Measurements from ENCODE around the gene PPP2R2C.
A peak's percentile ranks its signal among the peaks of the same experiment; 100 is the strongest.

PPP2R2C gene

DNA sequence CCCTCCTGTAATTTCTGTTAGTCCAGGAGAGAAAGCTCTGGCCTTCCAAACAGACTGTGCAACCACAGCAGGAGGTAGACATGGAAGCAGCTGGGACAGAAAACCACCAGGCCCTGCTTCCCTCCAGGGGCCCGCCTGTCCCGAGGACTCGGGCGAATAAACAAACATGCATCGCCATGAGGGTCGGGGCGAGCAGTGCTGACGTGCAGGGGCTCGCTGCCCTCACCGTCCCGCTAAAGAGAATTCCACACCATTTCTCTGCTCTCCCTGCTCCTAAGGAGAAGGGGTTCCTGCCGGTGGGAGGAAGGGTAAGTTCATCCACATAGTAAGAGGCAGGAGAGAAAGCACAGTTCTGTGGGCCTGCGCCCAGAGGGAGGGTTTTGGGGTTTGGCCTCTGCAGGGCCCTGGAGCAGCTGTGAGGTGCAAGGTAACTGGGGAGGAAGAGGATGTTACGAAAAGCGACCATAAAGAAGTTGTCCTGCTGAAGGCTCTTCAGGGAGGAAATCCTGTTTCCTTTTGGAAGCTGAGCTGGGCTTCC lies 147.9 kb downstream of the PPP2R2C start:
- no peak for DNase-seq

DNA sequence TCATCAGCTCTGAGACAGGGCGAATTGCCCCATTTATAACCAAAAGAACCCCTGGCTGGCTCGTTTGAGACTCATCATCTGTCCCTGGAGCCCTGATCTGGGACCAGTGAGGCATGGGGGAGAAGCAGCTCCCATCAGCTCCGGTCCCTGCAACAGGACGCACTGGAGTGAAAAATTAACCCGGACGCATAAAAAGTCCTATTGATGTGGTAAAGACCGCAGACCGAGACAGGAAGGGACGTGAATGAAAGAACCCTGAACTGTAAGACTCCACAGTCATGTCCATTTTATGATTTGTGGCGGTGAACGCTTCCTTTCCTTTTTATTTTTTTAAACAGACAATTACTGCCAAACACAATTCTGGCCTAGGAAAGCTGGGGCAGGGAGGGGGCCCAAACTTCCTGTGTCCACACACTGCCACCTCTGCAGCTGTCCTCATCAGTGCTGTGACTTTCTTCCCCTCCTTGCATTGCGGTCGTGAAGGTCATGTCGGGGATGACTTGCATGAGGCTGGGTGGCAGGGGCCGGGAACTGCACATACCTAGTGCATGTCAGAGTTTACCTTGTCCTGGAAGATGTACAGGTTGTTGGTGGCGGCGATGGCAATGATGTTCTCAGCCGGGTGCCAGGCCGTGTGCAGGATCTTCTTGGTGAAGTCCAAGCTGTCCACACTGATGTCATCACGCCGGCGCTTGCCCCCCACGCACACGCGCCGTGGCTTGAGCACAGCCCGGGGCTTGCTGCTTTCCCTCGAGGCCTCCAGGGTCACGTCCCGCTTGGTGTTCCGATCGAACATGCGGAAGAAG lies 149.4 kb downstream of the PPP2R2C start:
- DNase-seq, result no peak

DNA sequence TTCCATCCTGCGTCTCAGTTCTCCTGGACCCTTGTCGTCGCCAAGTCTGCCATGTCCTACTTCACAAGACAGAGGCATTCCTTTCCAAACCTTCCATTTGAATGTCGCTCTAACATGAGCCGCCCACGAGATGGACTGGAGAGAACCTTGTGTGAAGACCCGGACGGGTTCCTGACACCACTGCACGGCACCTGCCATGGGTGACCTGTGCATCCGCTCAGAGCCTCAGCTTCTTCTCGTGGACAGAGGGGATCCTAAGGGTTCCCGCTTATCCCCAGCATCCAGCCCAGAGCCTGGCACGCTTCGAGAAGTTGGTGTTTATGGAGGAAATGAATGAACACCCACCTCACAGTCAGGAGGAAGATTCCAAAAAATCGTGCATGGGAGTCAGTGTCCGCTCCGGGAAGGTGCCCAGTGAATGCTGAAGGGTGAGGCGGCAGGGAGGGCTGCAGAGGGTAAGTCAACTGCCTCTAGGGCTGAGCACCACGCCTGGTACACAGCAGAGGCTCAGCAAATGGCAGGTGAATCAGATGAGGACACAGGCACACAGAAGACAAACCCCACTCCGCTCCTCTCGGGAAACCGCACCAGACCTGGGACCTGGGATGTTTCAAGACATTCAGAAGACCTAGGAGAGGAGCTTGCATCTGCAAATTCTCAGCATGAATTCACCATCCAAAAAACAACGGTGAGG lies 150.2 kb downstream of the PPP2R2C start:
- DNase-seq, result no peak

DNA sequence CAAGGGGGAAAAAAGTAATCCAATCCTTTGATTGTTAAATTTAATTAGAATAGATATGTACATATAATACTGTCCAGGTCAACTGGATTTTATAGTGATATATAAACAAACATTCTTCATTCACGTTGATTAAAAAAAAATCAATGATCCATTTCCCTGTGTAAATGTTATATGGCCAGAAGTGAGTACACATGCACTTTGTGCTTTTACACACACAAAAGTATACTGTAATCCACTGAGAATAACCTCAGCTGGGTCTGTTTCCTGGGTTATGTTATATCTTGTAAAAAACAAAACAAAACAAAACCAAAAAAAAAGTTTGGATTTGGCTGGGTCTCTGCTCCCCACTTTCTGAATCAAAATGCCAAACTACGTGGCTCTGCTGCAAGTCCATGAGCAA lies 151.1 kb downstream of the PPP2R2C start:
- no peak for DNase-seq

DNA sequence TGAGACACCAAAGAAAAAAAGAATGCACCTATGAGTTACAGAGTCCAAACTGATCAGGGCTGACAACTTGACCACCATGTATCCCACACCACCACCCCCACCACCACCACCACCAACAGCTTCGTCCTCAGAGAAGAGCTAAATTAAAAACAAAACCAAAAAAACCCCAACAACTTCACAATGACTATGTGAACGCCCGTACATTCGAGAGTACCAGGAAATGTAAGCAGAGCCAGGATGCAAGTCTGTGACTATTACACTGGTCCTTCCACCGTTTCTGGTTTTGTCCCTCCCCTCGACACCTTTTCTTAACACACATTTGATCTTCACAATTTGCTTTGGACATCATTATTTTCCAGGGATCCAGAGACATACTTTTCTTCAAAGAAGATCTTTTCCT lies 151.8 kb downstream of the PPP2R2C start:
- DNase-seq, result no peak

DNA sequence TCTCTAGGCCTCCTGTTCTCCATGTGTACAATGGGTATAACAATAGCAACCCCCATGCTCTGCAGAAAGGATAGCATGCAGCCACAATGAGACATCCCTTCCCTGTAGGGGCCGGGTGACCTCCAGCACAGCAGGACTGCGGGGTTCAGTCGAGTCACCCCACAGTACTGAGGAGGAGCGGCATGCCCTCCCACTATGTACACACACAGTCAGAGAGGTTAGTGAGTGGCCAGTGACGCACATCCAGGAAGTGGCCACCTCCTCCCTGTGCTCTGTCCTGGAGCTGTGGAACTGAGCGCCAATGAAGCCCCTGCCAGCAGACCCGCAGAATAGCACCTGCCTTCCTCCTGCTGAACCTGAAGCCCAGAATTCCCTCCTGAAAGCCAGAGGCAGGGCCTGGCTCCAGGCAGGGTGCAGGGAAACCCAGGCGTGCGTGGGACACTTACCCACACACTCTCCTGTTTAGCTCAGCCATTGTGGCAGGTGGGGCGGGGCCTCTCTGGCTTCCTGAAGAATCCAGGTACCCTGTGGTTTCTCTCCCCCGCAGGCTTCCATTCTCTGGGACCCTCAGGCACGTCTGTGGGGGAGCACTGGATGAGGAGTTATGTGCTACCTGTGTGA lies 152.8 kb downstream of the PPP2R2C start:
- DNase-seq, result no peak

DNA sequence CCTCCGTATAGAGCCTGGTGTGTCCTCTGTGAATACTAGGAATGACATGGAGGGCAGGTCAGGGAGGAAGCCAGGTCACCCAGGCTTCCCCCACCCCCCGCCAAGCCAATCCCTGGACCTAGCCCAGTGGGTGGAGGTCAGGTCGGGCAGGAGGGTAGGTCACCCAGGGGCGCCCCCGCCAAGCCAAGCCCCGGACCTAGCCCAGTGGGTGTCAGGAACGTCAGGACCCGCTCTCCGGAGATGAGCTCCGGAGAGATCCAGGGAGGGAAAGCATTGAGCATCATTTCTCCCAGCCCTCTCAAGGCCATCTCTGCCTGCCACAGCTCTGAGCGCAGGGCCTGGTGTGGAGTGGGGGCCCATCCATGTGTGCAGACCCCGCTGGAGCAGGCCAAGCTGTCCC lies 154.2 kb downstream of the PPP2R2C start:
- DNase-seq, result no peak

DNA sequence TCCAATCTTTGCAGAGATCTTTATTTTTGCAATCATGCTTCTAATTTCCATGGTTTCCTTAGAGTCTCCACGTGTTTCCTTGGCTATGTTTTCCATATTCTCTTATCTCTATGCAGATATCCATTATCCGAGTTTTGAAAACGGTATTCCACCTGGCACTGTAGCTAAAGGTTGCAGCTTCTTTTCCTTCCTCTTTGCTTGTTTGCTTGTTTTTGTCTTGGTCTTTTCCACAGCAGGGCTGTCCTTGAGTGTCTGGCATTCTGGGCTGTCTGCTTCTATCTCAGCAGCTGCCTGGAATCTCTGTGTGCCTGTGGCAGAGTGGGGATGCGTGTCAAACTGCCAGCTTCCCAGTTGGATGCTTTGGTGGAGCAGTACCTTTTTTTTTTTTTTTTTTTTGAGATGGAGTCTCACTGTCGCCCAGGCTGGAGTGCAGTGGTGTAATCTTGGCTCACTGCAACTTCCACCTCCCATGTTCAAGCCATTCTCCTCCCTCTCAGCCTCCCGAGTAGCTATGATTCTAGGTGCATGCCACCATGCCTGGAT lies 155.9 kb downstream of the PPP2R2C start:
- DNase-seq, result no peak

DNA sequence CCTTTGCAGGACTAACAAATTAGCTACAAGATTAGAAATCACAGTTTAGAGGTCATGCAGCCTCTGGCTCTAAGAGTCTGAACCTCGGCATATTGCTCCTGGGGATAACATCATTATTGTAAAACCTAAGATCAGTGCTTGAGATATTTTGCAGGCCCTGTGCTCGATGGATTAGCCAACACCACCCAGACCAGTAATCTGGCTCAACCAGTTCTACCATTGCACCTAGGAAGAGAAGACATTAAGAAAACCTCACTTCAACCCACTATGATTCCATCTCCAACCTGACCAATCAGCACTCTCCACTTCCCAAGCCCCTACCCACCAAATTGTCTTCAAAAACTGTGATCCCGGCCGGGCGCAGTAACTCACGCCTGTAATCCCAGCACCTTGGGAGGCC lies 159.2 kb downstream of the PPP2R2C start:
- DNase-seq, result no peak

DNA sequence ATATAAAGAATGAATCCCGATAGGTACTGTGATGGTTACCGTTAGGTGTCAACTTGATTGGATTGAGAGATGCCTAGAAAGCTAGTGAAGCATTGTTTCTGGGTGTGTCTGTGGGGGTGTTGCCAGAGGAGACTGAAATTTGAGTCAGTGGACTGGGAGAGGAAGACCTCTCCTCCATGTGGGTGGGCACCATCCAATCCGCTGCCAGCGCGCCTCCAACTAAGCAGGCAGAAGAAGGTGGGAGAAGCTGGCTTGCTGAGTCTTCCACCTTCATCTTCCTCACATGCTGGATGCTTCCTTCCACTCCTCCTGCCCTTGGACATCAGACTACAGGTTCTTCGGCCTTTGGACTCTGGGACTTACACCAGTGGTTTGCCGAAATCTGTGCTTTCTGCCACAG lies 162.6 kb downstream of the PPP2R2C start:
- DNase-seq, result no peak

DNA sequence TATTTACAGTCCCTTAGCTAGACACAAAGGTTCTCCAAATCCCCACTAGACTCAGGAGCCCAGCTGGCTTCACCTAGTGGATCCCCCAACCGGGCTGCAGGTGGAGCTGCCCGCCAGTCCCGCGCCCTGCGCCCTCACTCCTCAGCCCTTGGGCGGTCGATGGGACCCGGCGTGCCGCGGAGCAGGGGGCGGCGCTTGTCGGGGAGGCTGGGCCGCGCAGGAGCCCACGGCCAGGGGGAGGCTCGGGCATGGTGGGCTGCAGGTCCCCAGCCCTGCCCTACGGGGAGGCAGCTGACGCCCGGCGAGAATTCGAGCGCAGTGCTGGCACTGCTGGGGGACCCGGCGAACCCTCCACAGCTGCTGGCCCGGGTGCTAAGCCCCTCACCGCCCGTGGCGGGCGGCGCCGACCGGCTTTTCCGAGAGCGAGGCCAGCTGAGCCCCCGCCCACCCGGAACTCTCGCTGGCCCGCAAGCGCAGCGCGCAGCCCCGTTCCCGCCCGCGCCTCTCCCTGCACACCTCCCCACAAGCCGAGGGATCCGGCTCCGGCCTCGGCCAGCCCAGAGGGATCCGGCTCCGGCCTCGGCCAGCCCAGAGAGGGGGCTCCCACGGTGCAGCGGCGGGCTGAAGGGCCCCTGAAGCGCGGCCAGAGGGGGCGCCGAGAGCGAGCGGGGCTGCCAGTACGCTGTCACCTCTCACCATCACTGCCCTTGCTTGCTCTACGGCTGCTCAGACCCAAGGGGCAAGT lies 163.3 kb downstream of the PPP2R2C start:
- DNase-seq, result peak in 1 of 6 experiments; percentile 43

DNA sequence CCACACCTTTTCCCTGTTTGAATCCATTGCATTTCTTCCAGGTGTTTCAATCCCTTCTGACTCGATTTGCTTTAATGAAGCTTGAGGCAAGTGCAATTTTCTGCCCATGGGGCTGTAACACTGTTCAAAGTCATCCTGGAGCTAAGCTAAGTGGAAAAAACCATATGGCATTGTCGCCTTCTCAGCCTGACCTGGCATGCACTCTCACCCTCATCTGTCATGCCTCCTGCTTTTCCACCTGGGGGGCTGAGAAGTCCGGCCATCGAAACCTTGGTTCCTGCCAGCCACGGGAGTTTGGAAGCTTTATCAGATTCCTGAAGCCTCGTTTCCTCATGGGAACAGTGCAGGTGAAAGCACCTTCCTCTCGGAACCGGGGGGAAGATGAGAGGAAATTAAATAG lies 164.5 kb downstream of the PPP2R2C start:
- no peak for DNase-seq

DNA sequence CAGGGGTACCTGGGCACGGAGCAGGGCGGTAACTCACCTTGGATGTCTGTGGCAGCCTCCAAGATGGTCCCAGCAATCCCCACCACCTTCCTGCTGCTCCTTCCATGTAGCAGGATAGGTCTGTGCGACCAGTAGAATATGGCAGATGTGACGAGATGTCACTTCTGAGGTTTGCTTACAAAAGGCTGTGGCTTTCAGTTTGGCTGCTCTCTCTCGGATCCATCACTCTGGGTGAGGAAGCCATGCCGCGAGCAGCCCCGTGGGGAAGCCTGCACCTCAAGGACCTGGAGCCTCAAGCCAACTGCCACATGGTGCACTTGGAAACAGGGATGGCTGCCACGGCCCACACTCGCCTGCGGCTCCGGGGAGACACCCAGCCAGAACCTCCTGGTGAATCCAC lies 165.2 kb downstream of the PPP2R2C start:
- DNase-seq, result no peak

DNA sequence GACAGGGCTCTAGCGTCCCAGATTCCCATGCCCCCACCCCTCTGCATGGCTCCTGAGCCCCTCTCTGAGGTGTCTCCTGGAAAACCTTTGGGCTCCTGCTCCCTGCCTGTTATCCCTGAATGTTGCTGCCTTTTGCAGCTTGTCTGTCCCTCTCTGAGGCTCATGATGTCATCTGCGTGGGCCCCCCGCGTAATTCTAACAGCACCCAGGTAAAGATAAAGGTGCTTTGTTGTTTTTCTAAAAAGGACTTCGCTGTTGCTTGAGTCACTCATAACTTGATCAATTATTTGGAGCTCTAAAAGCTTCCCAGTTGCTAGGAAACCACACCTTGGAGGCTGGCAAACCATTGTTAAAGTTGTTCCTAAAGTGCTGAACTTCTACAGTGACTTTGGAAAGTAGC lies 166.1 kb downstream of the PPP2R2C start:
- DNase-seq, result no peak

DNA sequence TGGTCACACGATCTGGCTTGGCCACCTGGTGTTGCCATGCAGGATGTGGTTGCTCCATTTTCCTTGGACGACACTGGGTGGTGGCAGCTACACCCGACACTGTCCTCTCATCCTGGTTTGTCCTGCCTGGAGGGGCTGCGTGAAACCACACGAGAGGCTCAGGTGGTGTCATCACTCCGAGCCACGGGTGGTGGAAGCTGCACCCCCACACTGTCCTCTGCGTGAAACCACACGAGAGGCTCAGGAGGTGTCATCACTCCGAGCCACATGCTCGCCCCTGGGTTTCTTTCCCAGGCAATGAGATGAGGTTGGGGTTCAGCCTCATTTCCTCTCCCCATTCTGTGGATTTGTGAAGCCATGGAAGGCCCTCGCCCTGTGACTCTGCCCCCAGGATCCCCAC lies 168.5 kb downstream of the PPP2R2C start:
- DNase-seq, result no peak

DNA sequence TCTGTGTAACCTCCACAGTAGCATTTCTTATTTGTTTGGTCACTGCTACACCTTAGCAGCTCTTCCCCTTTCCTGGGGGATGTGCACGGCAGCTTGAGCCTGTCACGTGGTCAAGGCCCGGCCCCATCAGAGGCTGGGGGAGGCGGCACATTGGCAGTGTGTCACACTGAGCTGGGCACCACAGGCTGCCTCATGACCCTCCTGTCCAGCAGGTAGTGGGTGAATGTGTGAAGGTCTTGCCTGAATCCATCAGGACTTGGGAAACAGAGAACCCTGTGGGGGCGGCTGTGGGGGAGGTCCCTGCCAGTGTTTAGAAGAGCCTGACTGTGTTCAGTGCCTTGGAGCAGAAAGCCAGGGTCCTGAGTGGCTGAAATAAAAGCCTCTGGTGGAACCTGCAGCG lies 169.5 kb downstream of the PPP2R2C start:
- no peak for DNase-seq

DNA sequence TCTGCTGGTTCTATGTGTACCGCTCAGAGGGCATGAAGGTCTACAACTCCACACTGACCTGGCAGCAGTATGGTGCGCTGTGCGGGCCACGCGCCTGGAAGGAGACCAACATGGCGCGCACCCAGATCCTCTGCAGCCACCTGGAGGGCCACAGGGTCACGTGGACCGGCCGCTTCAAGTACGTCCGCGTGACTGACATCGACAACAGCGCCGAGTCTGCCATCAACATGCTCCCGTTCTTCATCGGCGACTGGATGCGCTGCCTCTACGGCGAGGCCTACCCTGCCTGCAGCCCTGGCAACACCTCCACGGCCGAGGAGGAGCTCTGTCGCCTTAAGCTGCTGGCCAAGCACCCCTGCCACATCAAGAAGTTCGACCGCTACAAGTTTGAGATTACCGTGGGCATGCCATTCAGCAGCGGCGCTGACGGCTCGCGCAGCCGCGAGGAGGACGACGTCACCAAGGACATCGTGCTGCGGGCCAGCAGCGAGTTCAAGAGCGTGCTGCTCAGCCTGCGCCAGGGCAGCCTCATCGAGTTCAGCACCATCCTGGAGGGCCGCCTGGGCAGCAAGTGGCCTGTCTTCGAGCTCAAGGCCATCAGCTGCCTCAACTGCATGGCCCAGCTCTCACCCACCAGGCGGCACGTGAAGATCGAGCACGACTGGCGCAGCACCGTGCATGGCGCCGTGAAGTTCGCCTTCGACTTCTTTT lies 170.5 kb downstream of the PPP2R2C start:
- no peak for DNase-seq

DNA sequence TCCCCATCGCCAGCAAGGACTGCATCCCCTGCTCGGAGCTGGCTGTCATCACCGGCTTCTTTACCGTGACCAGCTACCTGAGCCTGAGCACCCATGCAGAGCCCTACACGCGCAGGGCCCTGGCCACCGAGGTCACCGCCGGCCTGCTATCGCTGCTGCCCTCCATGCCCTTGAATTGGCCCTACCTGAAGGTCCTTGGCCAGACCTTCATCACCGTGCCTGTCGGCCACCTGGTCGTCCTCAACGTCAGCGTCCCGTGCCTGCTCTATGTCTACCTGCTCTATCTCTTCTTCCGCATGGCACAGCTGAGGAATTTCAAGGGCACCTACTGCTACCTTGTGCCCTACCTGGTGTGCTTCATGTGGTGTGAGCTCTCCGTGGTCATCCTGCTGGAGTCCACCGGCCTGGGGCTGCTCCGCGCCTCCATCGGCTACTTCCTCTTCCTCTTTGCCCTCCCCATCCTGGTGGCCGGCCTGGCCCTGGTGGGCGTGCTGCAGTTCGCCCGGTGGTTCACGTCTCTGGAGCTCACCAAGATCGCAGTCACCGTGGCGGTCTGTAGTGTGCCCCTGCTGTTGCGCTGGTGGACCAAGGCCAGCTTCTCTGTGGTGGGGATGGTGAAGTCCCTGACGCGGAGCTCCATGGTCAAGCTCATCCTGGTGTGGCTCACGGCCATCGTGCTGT lies 171.2 kb downstream of the PPP2R2C start:
- no peak for DNase-seq

DNA sequence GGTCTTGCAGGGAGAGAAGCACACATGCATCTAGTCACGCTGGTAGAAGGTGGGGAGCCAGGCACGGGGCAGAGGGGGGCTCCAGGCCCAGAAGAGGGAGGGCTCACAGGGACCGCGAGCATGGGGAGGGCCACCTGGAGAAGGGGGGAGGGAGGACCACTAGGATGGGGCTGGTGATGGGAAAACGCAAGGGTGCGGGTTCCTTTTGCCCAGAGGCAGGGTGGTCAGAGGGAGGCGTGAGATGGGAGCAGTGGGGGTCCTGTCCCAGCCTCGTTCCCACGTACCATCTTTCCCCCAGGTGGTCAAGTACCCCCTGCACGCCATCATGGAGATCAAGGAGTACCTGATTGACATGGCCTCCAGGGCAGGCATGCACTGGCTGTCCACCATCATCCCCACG lies 172.1 kb downstream of the PPP2R2C start:
- DNase-seq, result no peak

DNA sequence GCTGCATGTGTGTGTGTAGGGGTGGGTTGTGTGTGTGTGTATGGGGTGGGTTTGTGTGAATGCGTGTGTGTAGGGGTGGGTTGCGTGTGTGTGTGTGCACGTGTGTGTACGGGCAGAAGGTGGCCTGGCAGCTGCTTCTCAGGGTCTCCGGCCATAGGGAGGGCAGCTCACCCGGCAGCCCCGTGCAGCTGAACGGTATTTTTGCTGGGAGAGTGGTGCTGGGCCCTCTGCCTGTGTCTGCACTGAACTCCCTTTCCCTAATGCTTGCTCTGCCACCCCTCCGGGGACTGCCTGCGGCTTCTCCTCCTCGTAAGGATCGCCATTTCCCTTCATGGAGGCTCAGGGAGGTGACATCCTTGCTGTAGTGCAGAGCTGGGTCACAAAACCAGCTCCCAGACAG lies 172.5 kb downstream of the PPP2R2C start:
- no peak for DNase-seq

DNA sequence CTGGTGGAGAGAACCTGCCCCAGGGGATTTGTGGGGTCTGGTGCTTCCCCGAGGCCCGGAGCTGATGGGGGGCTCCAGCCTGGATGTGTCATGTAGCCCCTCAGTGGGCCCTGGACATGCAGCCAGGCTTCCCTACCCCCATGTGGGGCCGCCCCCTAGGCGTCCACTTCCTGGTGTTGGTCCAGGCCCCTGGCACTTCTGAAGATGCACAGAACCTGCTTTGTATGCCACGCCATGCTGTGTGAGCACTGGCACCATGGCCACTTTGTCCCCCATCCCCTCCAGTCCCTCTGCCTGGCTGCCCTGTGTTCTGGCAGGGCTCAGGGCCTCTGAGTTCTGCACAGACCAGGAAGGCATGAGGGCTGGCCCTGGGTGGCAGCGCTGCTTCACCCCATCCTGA lies 173.6 kb downstream of the PPP2R2C start:
- DNase-seq, result no peak

DNA sequence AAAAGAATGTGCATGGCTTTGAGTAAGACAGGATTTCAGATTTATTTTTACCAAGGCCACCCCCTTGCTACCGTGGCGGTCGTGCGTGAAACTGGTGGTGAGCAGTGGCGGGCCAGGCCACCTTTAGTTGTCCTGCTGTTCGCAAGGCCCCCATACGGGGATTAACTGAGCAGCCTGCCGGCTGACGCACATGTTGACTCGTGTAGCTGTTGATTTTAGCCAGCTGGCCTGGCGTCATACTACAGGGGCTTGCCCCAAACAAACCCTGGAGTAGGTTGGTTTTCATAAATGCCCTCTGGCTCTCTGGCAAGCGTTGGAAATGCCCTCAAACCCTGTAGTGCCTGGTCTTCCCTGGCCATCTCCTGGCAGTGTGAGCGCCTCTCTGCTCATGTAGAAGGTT lies 174.4 kb downstream of the PPP2R2C start:
- DNase-seq, result no peak

All from stimulated activated naive CD4-positive, alpha-beta T cell (primary cell).